A549 (cell line): Measurements from ENCODE around the gene CACNA2D4.

ENCODE experiments used
- EP300 ChIP-seq, 2 experiments: fragments of >200 bp; sonication (Bioruptor Twin); formaldehyde crosslinking; IDR thresholded peaks; 2 replicates in 1 of 2; 3 replicates in 1 of 2; pipeline ENCODE4 v1.6.1; 2016 to 2017
- FOSB ChIP-seq: fragments of 250-450 bp; sonication (Bioruptor Pico); IDR thresholded peaks from 2 replicates; pipeline ENCODE4 v1.5.0; 2020; ENCODE audit warnings: mild to moderate bottlenecking, moderate library complexity
- FOSL2 ChIP-seq, 2 experiments: fragments of 450-650 bp in 1 of 2; fragments of >200 bp in 1 of 2; sonication (Bioruptor Twin) in 1 of 2; formaldehyde crosslinking; IDR thresholded peaks; 2 replicates each; pipeline versions ENCODE4 v1.5.0 to v1.6.1; 2016 to 2020; ENCODE audit warnings: mild to moderate bottlenecking in 1 of 2, moderate library complexity in 1 of 2
- HDAC2 ChIP-seq: fragments of 200-600 bp; sonication (generic); IDR thresholded peaks from 2 replicates; pipeline ENCODE4 v1.6.1; 2016
- HEYL ChIP-seq: fragments of 250-450 bp; sonication (Bioruptor Pico); IDR thresholded peaks from 2 replicates; pipeline ENCODE4 v1.8.0; 2021; ENCODE audit warnings: mild to moderate bottlenecking, moderate library complexity
- JUN ChIP-seq, 2 experiments: fragments of >200 bp; sonication (Bioruptor Twin); formaldehyde crosslinking; IDR thresholded peaks; 2 replicates in 1 of 2; 3 replicates in 1 of 2; pipeline ENCODE4 v1.6.1; 2016 to 2017
- JUNB ChIP-seq: fragments of >200 bp; sonication (Bioruptor Twin); formaldehyde crosslinking; IDR thresholded peaks from 2 replicates; pipeline ENCODE4 v1.6.1; 2016
- POLR2A ChIP-seq: IDR thresholded peaks from 2 replicates; pipeline ENCODE4 v1.6.1; 2012; ENCODE audit warnings: mild to moderate bottlenecking, low read length
- RAD21 ChIP-seq, 2 experiments: fragments of >200 bp in 1 of 2; sonication (Bioruptor Twin) in 1 of 2; formaldehyde crosslinking in 1 of 2; IDR thresholded peaks in 1 of 2; conservative IDR thresholded peaks in 1 of 2; 2 replicates in 1 of 2; 3 replicates in 1 of 2; pipeline ENCODE4 v1.6.1; 2012 to 2018; ENCODE audit warnings: inconsistent platforms in 1 of 2
- RARB ChIP-seq: fragments of 250-450 bp; sonication (Bioruptor Pico); IDR thresholded peaks from 2 replicates; pipeline ENCODE4 v1.8.0; 2021; ENCODE audit warnings: mild to moderate bottlenecking, moderate library complexity
- RCOR1 ChIP-seq: fragments of 150-350 bp; IDR thresholded peaks from 2 replicates; pipeline ENCODE4 v1.6.1; 2014; ENCODE audit warnings: antibody characterized with exemption, low read length, low read depth
- ZNF302 ChIP-seq: fragments of 250-450 bp; sonication (Bioruptor Pico); IDR thresholded peaks from 2 replicates; pipeline ENCODE4 v1.9.0; 2021; ENCODE audit warnings: inconsistent platforms, mild to moderate bottlenecking, moderate library complexity
- TF ChIP-seq, protein P1 (sequence below): fragments of >200 bp; sonication (Bioruptor Twin); formaldehyde crosslinking; IDR thresholded peaks from 3 replicates; pipeline ENCODE4 v1.5.1; 2016
- TF ChIP-seq, protein P2 (sequence below): IDR thresholded peaks from 2 replicates; pipeline ENCODE4 v1.6.1; 2012

DNA sequence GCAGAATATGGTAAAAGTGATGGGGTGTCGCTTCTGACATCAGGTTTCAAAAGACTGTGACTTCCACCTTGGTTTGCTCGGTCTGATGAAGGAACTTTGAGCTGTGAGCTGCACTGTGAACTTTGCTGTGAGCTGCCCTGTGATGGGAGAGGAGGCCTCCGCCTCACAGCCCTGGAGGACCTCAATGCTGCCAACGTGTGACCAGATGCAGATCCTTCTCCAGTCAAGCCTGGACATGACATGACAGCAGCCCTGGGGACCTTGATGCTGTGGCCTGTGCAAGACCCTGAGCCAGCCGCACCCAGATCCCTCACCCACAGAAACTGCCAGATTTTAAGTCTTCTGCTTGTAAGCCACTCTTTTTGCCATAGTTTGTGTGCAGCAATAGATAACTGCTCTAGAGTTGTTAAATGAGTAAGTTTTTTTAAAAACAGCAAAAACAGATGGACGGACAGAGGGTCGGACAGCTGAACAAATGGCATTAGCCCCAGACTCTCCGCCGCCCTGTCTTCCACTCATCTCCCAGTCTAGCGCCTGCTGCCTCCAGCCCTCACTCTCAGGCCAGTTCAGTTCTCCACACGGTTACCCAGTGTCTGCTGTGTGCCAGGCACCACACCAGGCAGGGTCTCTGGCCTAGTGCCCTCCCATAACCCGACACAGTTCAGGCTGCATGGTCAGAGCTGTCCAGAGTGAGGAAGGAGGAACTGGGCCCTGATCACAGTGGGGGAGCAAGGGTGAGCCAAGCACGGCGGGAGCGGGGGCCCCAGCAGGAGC lies 111.2 kb downstream of the CACNA2D4 start:
- TF ChIP-seq, protein P1, sequence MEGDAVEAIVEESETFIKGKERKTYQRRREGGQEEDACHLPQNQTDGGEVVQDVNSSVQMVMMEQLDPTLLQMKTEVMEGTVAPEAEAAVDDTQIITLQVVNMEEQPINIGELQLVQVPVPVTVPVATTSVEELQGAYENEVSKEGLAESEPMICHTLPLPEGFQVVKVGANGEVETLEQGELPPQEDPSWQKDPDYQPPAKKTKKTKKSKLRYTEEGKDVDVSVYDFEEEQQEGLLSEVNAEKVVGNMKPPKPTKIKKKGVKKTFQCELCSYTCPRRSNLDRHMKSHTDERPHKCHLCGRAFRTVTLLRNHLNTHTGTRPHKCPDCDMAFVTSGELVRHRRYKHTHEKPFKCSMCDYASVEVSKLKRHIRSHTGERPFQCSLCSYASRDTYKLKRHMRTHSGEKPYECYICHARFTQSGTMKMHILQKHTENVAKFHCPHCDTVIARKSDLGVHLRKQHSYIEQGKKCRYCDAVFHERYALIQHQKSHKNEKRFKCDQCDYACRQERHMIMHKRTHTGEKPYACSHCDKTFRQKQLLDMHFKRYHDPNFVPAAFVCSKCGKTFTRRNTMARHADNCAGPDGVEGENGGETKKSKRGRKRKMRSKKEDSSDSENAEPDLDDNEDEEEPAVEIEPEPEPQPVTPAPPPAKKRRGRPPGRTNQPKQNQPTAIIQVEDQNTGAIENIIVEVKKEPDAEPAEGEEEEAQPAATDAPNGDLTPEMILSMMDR = no peak
- no peak for TF ChIP-seq ZNF302 (CRISPR knock-in tag)
- no peak for TF ChIP-seq FOSL2 (IDR thresholded peaks at IDR 0.05)
- TF ChIP-seq FOSL2 (CRISPR knock-in tag; IDR thresholded peaks at IDR 0.05) = no peak
- no peak for TF ChIP-seq JUN (IDR thresholded peaks at IDR 0.05)
- TF ChIP-seq, protein P2, sequence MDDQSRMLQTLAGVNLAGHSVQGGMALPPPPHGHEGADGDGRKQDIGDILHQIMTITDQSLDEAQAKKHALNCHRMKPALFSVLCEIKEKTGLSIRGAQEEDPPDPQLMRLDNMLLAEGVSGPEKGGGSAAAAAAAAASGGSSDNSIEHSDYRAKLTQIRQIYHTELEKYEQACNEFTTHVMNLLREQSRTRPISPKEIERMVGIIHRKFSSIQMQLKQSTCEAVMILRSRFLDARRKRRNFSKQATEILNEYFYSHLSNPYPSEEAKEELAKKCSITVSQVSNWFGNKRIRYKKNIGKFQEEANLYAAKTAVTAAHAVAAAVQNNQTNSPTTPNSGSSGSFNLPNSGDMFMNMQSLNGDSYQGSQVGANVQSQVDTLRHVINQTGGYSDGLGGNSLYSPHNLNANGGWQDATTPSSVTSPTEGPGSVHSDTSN = no peak
- TF ChIP-seq RCOR1 = no peak
- TF ChIP-seq EP300 (IDR thresholded peaks at IDR 0.05) = no peak
- no peak for TF ChIP-seq RARB (CRISPR knock-in tag)
- no peak for TF ChIP-seq POLR2A
- TF ChIP-seq HEYL (CRISPR knock-in tag) = no peak
- TF ChIP-seq RAD21 (conservative IDR thresholded peaks at IDR 0.05 in 1 of 2, IDR thresholded peaks at IDR 0.05 in 1 of 2) = no peak
- no peak for TF ChIP-seq JUNB
- TF ChIP-seq FOSB (CRISPR knock-in tag) = no peak
- TF ChIP-seq HDAC2 = no peak
